Heart left ventricle (tissue), 16 donors: ENCODE results near the gene DCAF11. TPM values are rescaled to one million over a fixed set of nuclear protein-coding genes. Genes with fewer than 3 reads are reported as not detected.

ENCODE experiments used
- ATAC-seq, 4 donors: fragments of 200-7000 bp; cut with Tn5 transposase; one replicate each; pipeline ENCODE4 v1.9.1; 2020 to 2022; ENCODE audit warnings: moderate library complexity in 4 of 4, mild to moderate bottlenecking in 3 of 4, moderate number of reproducible peaks in 1 of 4
- DNase-seq, 5 donors: peaks; one replicate each; pipeline ENCODE4 v3.0.0-alpha.2; 2020
- H3K27ac ChIP-seq, 12 donors: fragments of 200-600 bp; sonication (generic) in 4 of 12; one replicate each; pipeline versions ENCODE4 v1.5.0 to v1.8.0; 2016 to 2022; ENCODE audit warnings: mild to moderate bottlenecking in 2 of 12
- H3K27me3 ChIP-seq, 9 donors: fragments of 200-600 bp; sonication (generic) in 2 of 9; one replicate each; pipeline versions ENCODE4 v1.5.1 to v1.8.0; 2016 to 2022; ENCODE audit warnings: mild to moderate bottlenecking in 3 of 9
- H3K36me3 ChIP-seq, 9 donors: fragments of 200-600 bp; sonication (generic) in 2 of 9; one replicate each; pipeline versions ENCODE4 v1.5.0 to v1.8.0; 2018 to 2022; ENCODE audit warnings: mild to moderate bottlenecking in 2 of 9
- H3K4me1 ChIP-seq, 12 donors: fragments of 200-600 bp; sonication (generic) in 4 of 12; one replicate each; pipeline versions ENCODE4 v1.5.0 to v1.8.0; 2016 to 2022; ENCODE audit warnings: mild to moderate bottlenecking in 3 of 12
- H3K4me3 ChIP-seq, 12 donors: fragments of 200-600 bp; sonication (generic) in 4 of 12; one replicate each; pipeline versions ENCODE4 v1.5.0 to v1.8.0; 2017 to 2022; ENCODE audit warnings: mild to moderate bottlenecking in 9 of 12, moderate library complexity in 4 of 12
- H3K9me3 ChIP-seq, 12 donors: fragments of 200-600 bp; sonication (generic) in 4 of 12; one replicate each; pipeline versions ENCODE4 v1.5.0 to v1.8.0; 2016 to 2022; ENCODE audit warnings: mild to moderate bottlenecking in 1 of 12
- CTCF ChIP-seq, 12 donors: fragments of 200-600 bp; sonication (generic) in 4 of 12; IDR thresholded peaks; one replicate each; pipeline versions ENCODE4 v1.5.0 to v1.8.0; 2018 to 2022; ENCODE audit warnings: antibody characterized with exemption in 12 of 12, mild to moderate bottlenecking in 5 of 12
- POLR2A ChIP-seq, 2 donors: fragments of 450-650 bp; IDR thresholded peaks; one replicate each; pipeline ENCODE4 v1.6.1; 2017; ENCODE audit warnings: antibody characterized with exemption in 2 of 2, mild to moderate bottlenecking in 2 of 2, moderate library complexity in 2 of 2
- WGBS, 4 donors: extraction: QIAGEN DNeasy Blood & Tissue Kit in 2 of 4; methylation state at CpG; one replicate each; pipeline versions ENCODE4 v1.1.5 to v1.1.7; 2013 to 2018; 5-methylcytosine and 5-hydroxymethylcytosine counted together
- intact Hi-C, 10 donors: fragments of 100-400 bp; cut with DNase I; formaldehyde crosslinking; loops; one replicate each; pipeline versions ENCODE4 v1.11.1 to v1.14.2; 2022
- polyA plus RNA-seq, 2 donors: library from polyadenylated mRNA; stranded (reverse); fragments of 200-250 nt; gene quantifications; one replicate each; pipeline ENCODE4 v1.2.3, GENCODE V29; 2013
- total RNA-seq, 9 donors: library from RNA; depleted of rRNA in 2 of 9; stranded (reverse); fragments of >200 nt in 2 of 9; fragmentation: NEBNext Ultra II Directional in 3 of 9; extraction: Animal tissue kit (Norgen Biotek cat#: 25700) in 3 of 9; gene quantifications; one replicate each; pipeline versions ENCODE4 v1.1.0 to v1.2.4, GENCODE V29; 2016 to 2023
- donor health status: ischemic (EF 13 %, LVEDD 7.1; RV severe dilation, severe dysfunction).
- donor health status: healthy with polysubstance abuse.
- donor health status: DM: no; HTN: yes; CAD: no.
- donor health status: DM: no; HTN: no; CAD: no.
- donor health status: ischemic (EF 25% LVEDD 6.9; RV normal size, moderate dysfunction).
- donor health status: ischemic (EF 25% LVEDD 5.7; RV mildly dilated, moderate dysfunction).
- donor health status: healthy.
- donor health status: DM: yes; HTN: yes; CAD: no.
- donor health status: ischemic (EF 35%, LVEDD 5.7; RV mildly dilated, moderate dysfunction).
- donor health status: nonischemic (EF 11% LVEDD 7.7; RV severe dilation, severe dysfunction).
- donor health status: DM: yes; HTN: yes; CAD: no.
- donor health status: PGD.
- donor health status: ischemic (EF 29% LVEDD 5.4; RV normal size, mild dysfunction).
- donor health status: nonischemic (EF 23%, LVEDD 6.1; RV moderate dilation, normal function).

DCAF11 gene
- total and polyA plus RNA-seq, 11 donors: 25.3 to 117 (median 75.0) TPM

GRCh38 chr14:24122416-24122815 is 7.8 kb downstream of the DCAF11 start:
- no peak overlapping the region for H3K27ac ChIP-seq
- H3K4me3 ChIP-seq: no peak overlapping the region
- TF ChIP-seq POLR2A (IDR thresholded peaks at IDR 0.05) (no peak), CTCF (IDR thresholded peaks at IDR 0.05) (no peak)
- no peaks in the 10 kb centered on the region for H3K9me3 ChIP-seq
- H3K27me3 ChIP-seq: no peaks in the 10 kb centered on the region
- ATAC-seq: no peak
- H3K36me3 ChIP-seq: peaks cover 0 to 76% (median 69%) of the 10 kb centered on the region in 9 donors
- no peak for DNase-seq
- H3K4me1 ChIP-seq: peaks cover 0 to 2% (median 0%) of the 10 kb centered on the region in 12 donors
- 92 to 98% (median 95%) methylated on average over 4 of the region's 4 CpGs for WGBS, 4 donors
- intact Hi-C loops: no loop called here

GRCh38 chr14:24122898-24123297 is 8.3 kb downstream of the DCAF11 start:
- no peaks in the 10 kb centered on the region for H3K27me3 ChIP-seq
- TF ChIP-seq CTCF (IDR thresholded peaks at IDR 0.05) (no peak), POLR2A (IDR thresholded peaks at IDR 0.05) (no peak)
- no peak overlapping the region for H3K4me3 ChIP-seq
- ATAC-seq (peak in 2 of 4 donors; percentile 15 to 20), DNase-seq (no peak)
- peaks cover 0 to 71% (median 64%) of the 10 kb centered on the region in 9 donors for H3K36me3 ChIP-seq
- WGBS, 4 donors: 68 to 89% (median 78%) methylated on average over 4 to 8 of the region's 8 CpGs
- intact Hi-C loops: no loop called here
- no peak overlapping the region for H3K27ac ChIP-seq
- no peaks in the 10 kb centered on the region for H3K4me1 ChIP-seq
- no peaks in the 10 kb centered on the region for H3K9me3 ChIP-seq

- no peak overlapping the region for H3K4me3 ChIP-seq
- peak in 2 of 4 donors; percentile 16 to 21 for ATAC-seq
- no peaks in the 10 kb centered on the region for H3K9me3 ChIP-seq
- intact Hi-C loops: no loop called here
- H3K36me3 ChIP-seq: peaks cover 0 to 63% (median 56%) of the 10 kb centered on the region in 9 donors
- DNase-seq: no peak
- no peaks in the 10 kb centered on the region for H3K27me3 ChIP-seq
- TF ChIP-seq POLR2A (IDR thresholded peaks at IDR 0.05) (no peak), CTCF (IDR thresholded peaks at IDR 0.05) (no peak)
- no peak overlapping the region for H3K27ac ChIP-seq
- no peaks in the 10 kb centered on the region for H3K4me1 ChIP-seq
- WGBS, 4 donors: 75 to 86% (median 83%) methylated on average over 9 of the region's 9 CpGs
These were observed 9.1 kb downstream of the DCAF11 start for GRCh38 chr14:24123424-24124417.

- DNase-seq: no peak
- peaks cover 0 to 30% (median 24%) of the 10 kb centered on the region in 9 donors for H3K36me3 ChIP-seq
- no peak for ATAC-seq
- no peaks in the 10 kb centered on the region for H3K27me3 ChIP-seq
- no peak overlapping the region for H3K27ac ChIP-seq
- H3K4me1 ChIP-seq: peaks cover 0 to 20% (median 15%) of the 10 kb centered on the region in 12 donors
- no peak overlapping the region for H3K4me3 ChIP-seq
- intact Hi-C loops: no loop called here
- H3K9me3 ChIP-seq: no peaks in the 10 kb centered on the region
- TF ChIP-seq POLR2A (IDR thresholded peaks at IDR 0.05) (no peak), CTCF (IDR thresholded peaks at IDR 0.05) (no peak)
These were observed 12.4 kb downstream of the DCAF11 start for GRCh38 chr14:24126939-24127338.
